ENCODE results near the gene ACBD7.

ACBD7 gene

DNA sequence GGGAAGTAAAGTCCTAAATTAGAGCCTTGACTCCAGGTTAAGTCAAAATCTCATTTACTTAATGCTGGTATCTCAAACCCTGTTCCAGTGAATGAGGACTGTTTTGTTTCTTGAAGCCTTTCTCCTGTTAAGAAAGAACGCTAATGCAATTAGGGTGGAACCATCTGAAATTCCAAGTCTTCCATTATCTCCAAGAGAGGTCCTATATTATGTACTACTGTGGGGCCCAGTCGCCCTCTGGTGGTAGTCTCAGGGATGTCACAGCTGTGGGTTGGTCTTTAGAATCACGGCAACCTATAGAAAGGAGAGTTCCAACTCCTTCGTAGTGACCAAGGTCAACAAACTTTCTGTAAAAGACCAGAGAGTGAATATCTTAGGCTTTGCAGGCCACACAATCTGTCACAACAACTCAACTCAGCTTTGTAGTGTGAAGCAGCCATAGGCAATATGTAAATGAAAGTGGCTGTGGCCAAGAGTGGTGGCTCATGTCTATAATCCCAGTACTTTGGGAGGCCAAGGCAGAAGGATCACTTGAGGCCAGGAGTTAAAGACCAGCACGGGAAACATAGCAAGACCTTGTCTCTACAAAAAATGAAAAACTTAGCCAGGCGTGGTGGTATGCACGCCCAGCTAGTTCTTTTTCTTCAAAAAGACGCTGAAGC lies 17.9 kb upstream of the ACBD7 start:
- TF ChIP-seq, protein P1, sequence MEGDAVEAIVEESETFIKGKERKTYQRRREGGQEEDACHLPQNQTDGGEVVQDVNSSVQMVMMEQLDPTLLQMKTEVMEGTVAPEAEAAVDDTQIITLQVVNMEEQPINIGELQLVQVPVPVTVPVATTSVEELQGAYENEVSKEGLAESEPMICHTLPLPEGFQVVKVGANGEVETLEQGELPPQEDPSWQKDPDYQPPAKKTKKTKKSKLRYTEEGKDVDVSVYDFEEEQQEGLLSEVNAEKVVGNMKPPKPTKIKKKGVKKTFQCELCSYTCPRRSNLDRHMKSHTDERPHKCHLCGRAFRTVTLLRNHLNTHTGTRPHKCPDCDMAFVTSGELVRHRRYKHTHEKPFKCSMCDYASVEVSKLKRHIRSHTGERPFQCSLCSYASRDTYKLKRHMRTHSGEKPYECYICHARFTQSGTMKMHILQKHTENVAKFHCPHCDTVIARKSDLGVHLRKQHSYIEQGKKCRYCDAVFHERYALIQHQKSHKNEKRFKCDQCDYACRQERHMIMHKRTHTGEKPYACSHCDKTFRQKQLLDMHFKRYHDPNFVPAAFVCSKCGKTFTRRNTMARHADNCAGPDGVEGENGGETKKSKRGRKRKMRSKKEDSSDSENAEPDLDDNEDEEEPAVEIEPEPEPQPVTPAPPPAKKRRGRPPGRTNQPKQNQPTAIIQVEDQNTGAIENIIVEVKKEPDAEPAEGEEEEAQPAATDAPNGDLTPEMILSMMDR (IDR thresholded peaks at IDR 0.05), result peak; percentile 97

- TF ChIP-seq, protein P1 (IDR thresholded peaks at IDR 0.05), result no peak
These were observed 14.9 kb upstream of the ACBD7 start for GRCh38 chr10:15103513-15103912.

DNA sequence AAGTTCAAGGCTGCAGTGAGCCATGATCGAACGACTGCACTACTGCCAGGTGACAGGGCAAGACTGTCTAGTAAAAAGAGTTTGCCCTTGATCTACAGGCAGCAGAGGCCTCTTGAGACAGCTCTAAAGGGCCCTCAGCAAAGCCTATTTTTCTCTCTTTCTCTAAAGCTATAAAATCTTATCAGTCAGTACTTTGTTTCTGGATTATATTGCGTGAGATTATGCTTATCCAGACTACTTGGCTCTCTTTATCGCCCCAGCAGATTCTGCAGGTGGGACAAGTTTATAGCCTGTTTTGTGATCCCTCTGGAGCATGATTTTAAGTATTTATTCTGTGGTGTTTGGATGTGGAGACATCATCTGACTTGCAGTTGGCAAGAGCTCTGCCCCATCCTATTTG lies 11.3 kb upstream of the ACBD7 start:
- TF ChIP-seq, protein P1 (IDR thresholded peaks at IDR 0.05), result no peak

- TF ChIP-seq, protein P1 (IDR thresholded peaks at IDR 0.05), result no peak
These were observed 8.6 kb upstream of the ACBD7 start, which contains the start of gene RPP38 for GRCh38 chr10:15097011-15097812. Gene RPP38 (plus strand): TSS chr10:15097355. CDS start chr10:15103315, 5,960 bp downstream.

GRCh38 chr10:15096661-15097010 lies 8.1 kb upstream of the ACBD7 start:
- TF ChIP-seq, protein P1 (IDR thresholded peaks at IDR 0.05), result no peak

DNA sequence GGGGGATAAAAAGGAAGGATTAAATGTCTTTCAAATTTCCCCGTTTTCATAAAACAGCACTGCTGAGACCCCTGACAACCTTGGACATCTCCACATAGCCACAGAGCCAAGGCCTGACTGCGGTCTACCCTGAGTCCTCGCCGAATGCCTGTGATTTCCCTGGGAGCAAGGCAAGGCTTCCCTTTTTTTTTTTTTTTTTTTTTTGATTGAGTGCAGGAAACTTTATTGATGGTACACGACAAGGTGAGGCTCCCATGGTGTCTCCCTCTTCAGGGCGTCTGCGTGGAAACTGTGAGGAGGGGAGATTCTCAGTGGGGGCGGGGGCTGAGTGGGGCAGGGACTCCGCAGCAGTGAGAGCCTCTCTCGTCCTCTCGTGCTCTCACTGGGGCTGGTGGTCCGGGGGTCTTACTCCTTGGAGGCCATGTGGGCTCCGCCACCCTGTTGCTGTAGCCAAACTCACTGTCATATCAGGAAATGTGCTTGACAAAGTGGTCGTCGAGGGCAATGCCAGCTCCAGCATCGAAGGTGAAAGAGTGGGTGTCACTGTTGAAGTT lies 4.4 kb upstream of the ACBD7 start:
- TF ChIP-seq, protein P1 (IDR thresholded peaks at IDR 0.05), result no peak

DNA sequence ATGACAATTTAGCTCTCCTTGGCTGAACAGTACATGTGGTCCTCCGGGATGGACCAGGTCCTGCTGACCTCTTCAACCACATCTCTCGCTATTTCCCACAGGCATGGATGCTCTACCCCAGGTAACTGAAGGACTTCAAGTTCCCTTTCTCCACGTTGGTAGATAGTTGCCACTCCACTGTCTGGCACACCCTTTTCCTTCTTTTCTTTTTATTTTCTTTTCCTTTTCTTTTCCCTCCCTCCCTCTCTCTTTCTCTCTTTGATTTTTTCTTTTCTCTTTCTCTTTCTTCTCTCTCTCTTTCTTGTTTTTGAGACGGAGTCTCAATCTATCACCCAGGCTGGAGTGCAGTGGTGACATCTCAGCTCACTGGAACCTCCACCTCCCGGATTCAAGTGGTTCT lies 2.8 kb upstream of the ACBD7 start:
- TF ChIP-seq, protein P1 (IDR thresholded peaks at IDR 0.05), result no peak

All from LNCAP (cell line).